Fibroblast of pulmonary artery (primary cell): ENCODE measurements around the gene MSH2.
A peak's percentile ranks its signal among the peaks of the same experiment; 100 is the strongest.
"Not testable (repeated sequence)": the region's sequence is repeated elsewhere in the genome, so short reads cannot be mapped to it uniquely, and the experiment has no call there.

Experiments used
- DNase-seq: peaks from one replicate; pipeline ENCODE4 v3.0.0-alpha.2; 2010; ENCODE audit warnings: low read depth
- H3K4me3 ChIP-seq: replicated peaks from 2 replicates; pipeline ENCODE4 v1.5.1; 2011; ENCODE audit warnings: low read depth, mild to moderate bottlenecking, control low read depth, low read length, moderate library complexity
- TF ChIP-seq, protein P1 (sequence below): IDR thresholded peaks from 2 replicates; pipeline ENCODE4 v1.5.1; 2011; ENCODE audit warnings: mild to moderate bottlenecking, control low read depth, low read length, inconsistent platforms; ENCODE audit errors: missing control alignments

Gene MSH2

GRCh38 chr2:47437287-47437686 lies 34.3 kb downstream of the MSH2 start:
- peak; percentile 73 for DNase-seq
- H3K4me3 ChIP-seq = no peak overlapping the region
- TF ChIP-seq, protein P1, sequence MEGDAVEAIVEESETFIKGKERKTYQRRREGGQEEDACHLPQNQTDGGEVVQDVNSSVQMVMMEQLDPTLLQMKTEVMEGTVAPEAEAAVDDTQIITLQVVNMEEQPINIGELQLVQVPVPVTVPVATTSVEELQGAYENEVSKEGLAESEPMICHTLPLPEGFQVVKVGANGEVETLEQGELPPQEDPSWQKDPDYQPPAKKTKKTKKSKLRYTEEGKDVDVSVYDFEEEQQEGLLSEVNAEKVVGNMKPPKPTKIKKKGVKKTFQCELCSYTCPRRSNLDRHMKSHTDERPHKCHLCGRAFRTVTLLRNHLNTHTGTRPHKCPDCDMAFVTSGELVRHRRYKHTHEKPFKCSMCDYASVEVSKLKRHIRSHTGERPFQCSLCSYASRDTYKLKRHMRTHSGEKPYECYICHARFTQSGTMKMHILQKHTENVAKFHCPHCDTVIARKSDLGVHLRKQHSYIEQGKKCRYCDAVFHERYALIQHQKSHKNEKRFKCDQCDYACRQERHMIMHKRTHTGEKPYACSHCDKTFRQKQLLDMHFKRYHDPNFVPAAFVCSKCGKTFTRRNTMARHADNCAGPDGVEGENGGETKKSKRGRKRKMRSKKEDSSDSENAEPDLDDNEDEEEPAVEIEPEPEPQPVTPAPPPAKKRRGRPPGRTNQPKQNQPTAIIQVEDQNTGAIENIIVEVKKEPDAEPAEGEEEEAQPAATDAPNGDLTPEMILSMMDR = peak; percentile 40

DNA sequence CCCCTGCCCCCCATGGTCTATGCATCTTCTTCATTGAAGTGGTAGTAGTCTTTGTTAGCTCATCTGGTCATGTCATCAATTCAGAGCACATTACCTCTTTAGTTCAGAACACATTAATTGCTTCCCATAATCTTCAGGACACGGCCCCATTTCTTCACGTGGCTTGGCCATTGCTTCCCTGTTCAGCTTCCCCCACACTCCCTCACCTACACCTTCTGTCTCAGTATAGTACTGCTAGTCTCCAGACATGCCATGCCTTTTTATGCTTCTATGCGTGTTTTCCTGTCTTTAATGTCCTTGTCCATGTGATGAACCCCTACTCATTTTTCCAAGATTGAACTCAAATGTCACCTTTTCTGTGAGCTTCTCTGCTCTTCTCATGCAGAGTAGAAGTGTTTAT lies 35.1 kb downstream of the MSH2 start:
- no peak overlapping the region for H3K4me3 ChIP-seq
- no peak for DNase-seq
- TF ChIP-seq, protein P1 = no peak

DNA sequence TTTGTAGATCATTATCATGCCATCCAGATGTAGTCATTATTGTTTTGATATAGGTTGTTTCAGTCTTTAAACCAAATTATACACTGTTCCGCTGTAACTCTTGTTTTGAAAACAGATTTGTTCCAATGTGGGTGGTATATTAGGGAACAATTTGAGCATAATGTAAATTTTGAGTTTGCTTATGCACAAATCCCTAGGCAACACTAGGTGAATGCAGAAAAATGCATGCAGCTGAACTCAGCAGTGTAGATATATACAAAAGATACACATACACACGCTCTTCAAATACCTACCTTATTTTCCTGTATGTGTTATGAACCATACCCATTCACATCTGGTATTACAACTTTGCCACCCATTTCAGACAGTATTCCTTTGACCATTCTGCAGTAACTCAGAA lies 35.8 kb downstream of the MSH2 start:
- no peak overlapping the region for H3K4me3 ChIP-seq
- DNase-seq = no peak
- TF ChIP-seq, protein P1 = no peak

- TF ChIP-seq, protein P1 = no peak
- no peak overlapping the region for H3K4me3 ChIP-seq
- DNase-seq = no peak
Observed at GRCh38 chr2:47451790-47452189, 48.8 kb downstream of the MSH2 start.

- DNase-seq = peak; percentile 33
- H3K4me3 ChIP-seq = no peak overlapping the region
- TF ChIP-seq, protein P1 = no peak
Observed at GRCh38 chr2:47452761-47453160, 49.8 kb downstream of the MSH2 start.

DNA sequence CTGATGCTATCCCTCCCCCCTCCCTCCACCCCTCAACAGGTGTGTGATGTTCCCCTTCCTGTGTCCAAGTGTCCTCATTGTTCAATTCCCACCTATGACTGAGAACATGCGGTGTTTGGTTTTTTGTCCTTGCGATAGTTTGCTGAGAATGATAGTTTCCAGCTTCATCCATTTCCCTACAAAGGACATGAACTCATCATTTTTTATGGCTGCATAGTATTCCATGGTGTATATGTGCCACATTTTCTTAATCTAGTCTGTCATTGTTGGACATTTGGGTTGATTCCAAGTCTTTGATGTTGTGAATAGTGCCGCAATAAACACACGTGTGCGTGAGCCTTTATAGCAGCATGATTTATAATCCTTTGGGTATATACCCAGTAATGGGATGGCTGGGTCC lies 51.9 kb downstream of the MSH2 start:
- DNase-seq, H3K4me3 ChIP-seq: not testable (repeated sequence)

GRCh38 chr2:47455411-47455810 lies 52.5 kb downstream of the MSH2 start:
- TF ChIP-seq, protein P1 = no peak
- no peak for DNase-seq
- H3K4me3 ChIP-seq = no peak overlapping the region

GRCh38 chr2:47456851-47457250 lies 53.9 kb downstream of the MSH2 start:
- TF ChIP-seq, protein P1 = no peak
- no peak overlapping the region for H3K4me3 ChIP-seq
- DNase-seq = no peak
